Natural killer cell (primary cell): ENCODE data around the gene CADM2. TPM values are rescaled to one million over a fixed set of nuclear protein-coding genes. Genes with fewer than 3 reads are reported as not detected.

Source experiments
- ATAC-seq, 3 donors: fragments of 150-1000 bp in 2 of 3; fragments of 200-7000 bp in 1 of 3; cut with Tn5 transposase; 1 replicate in 1 of 3; 2 replicates in 2 of 3; pipeline ENCODE4 v1.10.0; 2021; ENCODE audit warnings: mild to moderate bottlenecking in 2 of 3, moderate library complexity in 2 of 3
- DNase-seq, 2 donors: peaks; one replicate each; pipeline versions ENCODE4 v3.0.0 to v3.0.0-alpha.2; 2013 to 2021; ENCODE audit warnings: mixed read lengths in 1 of 2
- H3K27ac ChIP-seq: one replicate; pipeline ENCODE4 v1.5.1; 2013; ENCODE audit warnings: mild to moderate bottlenecking, low read length
- H3K27me3 ChIP-seq: one replicate; pipeline ENCODE4 v1.6.1; 2013; ENCODE audit warnings: low read length; ENCODE audit not compliant: control insufficient read depth, insufficient read depth
- H3K36me3 ChIP-seq: one replicate; pipeline ENCODE4 v1.6.1; 2013; ENCODE audit warnings: low read length; ENCODE audit not compliant: control insufficient read depth, insufficient read depth
- H3K4me1 ChIP-seq: one replicate; pipeline ENCODE4 v1.6.1; 2013; ENCODE audit warnings: low read length; ENCODE audit not compliant: control insufficient read depth, insufficient read depth
- H3K4me3 ChIP-seq: one replicate; pipeline ENCODE4 v1.5.1; 2013; ENCODE audit warnings: low read length
- H3K9me3 ChIP-seq: one replicate; pipeline ENCODE4 v1.6.1; 2013; ENCODE audit warnings: low read length; ENCODE audit not compliant: control insufficient read depth, insufficient read depth
- H3K27ac Mint-ChIP-seq, 2 donors: one replicate each; pipeline ENCODE4 v1.8.0; 2022; ENCODE audit warnings: mild to moderate bottlenecking in 2 of 2, mixed read lengths in 2 of 2, moderate library complexity in 1 of 2
- H3K27me3 Mint-ChIP-seq, 2 donors: one replicate each; pipeline ENCODE4 v1.8.0; 2022; ENCODE audit warnings: low read depth in 2 of 2, mixed read lengths in 2 of 2
- H3K36me3 Mint-ChIP-seq: one replicate; pipeline ENCODE4 v1.8.0; 2022; ENCODE audit warnings: mixed read lengths
- H3K4me1 Mint-ChIP-seq, 2 donors: one replicate each; pipeline ENCODE4 v1.8.0; 2022; ENCODE audit warnings: mixed read lengths in 2 of 2
- H3K4me3 Mint-ChIP-seq: one replicate; pipeline ENCODE4 v1.8.0; 2022; ENCODE audit warnings: mild to moderate bottlenecking, moderate library complexity, mixed read lengths
- H3K9me3 Mint-ChIP-seq, 2 donors: one replicate each; pipeline ENCODE4 v1.8.0; 2022; ENCODE audit warnings: mixed read lengths in 2 of 2
- CTCF ChIP-seq: fragments of 200-600 bp; IDR thresholded peaks from one replicate; pipeline ENCODE4 v1.8.0; 2022; ENCODE audit warnings: antibody characterized with exemption
- WGBS: methylation state at CpG from one replicate; pipeline ENCODE4 v1.1.7; 2013; ENCODE audit warnings: missing lambda C conversion rate; ENCODE audit not compliant: insufficient coverage; 5-methylcytosine and 5-hydroxymethylcytosine counted together
- intact Hi-C: fragments of 100-400 bp; cut with micrococcal nuclease; formaldehyde crosslinking; loops from one replicate; pipeline ENCODE4 v1.14.2; 2022
- total RNA-seq, 4 donors: library from RNA; stranded (reverse); fragments of 120-200 nt in 1 of 4; gene quantifications; one replicate each; pipeline versions ENCODE4 v1.2.3 to v1.2.4, GENCODE V29; 2013 to 2022

Gene CADM2
- total RNA-seq, 3 donors from 2014 or later (not counting 1 experiment from before 2014, with no cell fraction given) = 0.07 TPM; not detected in 2

- no peak for ATAC-seq
- Histone ChIP-seq H3K36me3 (no peaks in the 10 kb centered on the region), H3K4me3 (no peak overlapping the region), H3K27ac (no peak overlapping the region), H3K9me3 (no peaks in the 10 kb centered on the region), H3K27me3 (no peaks in the 10 kb centered on the region), H3K4me1 (no peaks in the 10 kb centered on the region)
- Mint-ChIP-seq H3K4me3 (no peak overlapping the region), H3K36me3 (peaks cover 16% of the 10 kb centered on the region), H3K27me3 (no peaks in the 10 kb centered on the region), H3K9me3 (peaks cover 10 to 12% of the 10 kb centered on the region in 2 donors), H3K27ac (no peak overlapping the region), H3K4me1 (no peaks in the 10 kb centered on the region)
- no CpG with 5 or more reads among the region's 1 CpG for WGBS
- TF ChIP-seq CTCF = no peak
- DNase-seq = no peak
- intact Hi-C loops = no loop called here
Measured at GRCh38 chr3:85835857-85836440, 877.2 kb downstream of the CADM2 start.

GRCh38 chr3:85837402-85837801 is 878.6 kb downstream of the CADM2 start:
- no peaks in the 10 kb centered on the region for H3K4me1 ChIP-seq
- no peak for TF ChIP-seq CTCF
- no peaks in the 10 kb centered on the region for H3K27me3 ChIP-seq
- H3K9me3 Mint-ChIP-seq = peaks cover 3% of the 10 kb centered on the region in 2 donors
- ATAC-seq = no peak
- no peaks in the 10 kb centered on the region for H3K4me1 Mint-ChIP-seq
- no peak for DNase-seq
- H3K27ac Mint-ChIP-seq = no peak overlapping the region
- WGBS = 82% methylated on average over 3 of the region's 3 CpGs
- peaks cover 16% of the 10 kb centered on the region for H3K36me3 Mint-ChIP-seq
- H3K27me3 Mint-ChIP-seq = no peaks in the 10 kb centered on the region
- H3K27ac ChIP-seq = no peak overlapping the region
- intact Hi-C loops = no loop called here
- no peaks in the 10 kb centered on the region for H3K36me3 ChIP-seq
- H3K9me3 ChIP-seq = no peaks in the 10 kb centered on the region
- H3K4me3 ChIP-seq = no peak overlapping the region
- no peak overlapping the region for H3K4me3 Mint-ChIP-seq

GRCh38 chr3:85838921-85839320 is 880.1 kb downstream of the CADM2 start:
- peaks cover 3% of the 10 kb centered on the region in 2 donors for H3K9me3 Mint-ChIP-seq
- Histone ChIP-seq H3K27ac (no peak overlapping the region), H3K4me3 (no peak overlapping the region), H3K27me3 (no peaks in the 10 kb centered on the region), H3K4me1 (no peaks in the 10 kb centered on the region), H3K36me3 (no peaks in the 10 kb centered on the region), H3K9me3 (no peaks in the 10 kb centered on the region)
- no peak for DNase-seq
- no peak overlapping the region for H3K4me3 Mint-ChIP-seq
- no peaks in the 10 kb centered on the region for H3K27me3 Mint-ChIP-seq
- ATAC-seq = no peak
- H3K27ac Mint-ChIP-seq = no peak overlapping the region
- no peak for TF ChIP-seq CTCF
- H3K36me3 Mint-ChIP-seq = peaks cover 1% of the 10 kb centered on the region
- no CpG with 5 or more reads among the region's 1 CpG for WGBS
- intact Hi-C loops = no loop called here
- H3K4me1 Mint-ChIP-seq = no peaks in the 10 kb centered on the region

GRCh38 chr3:85842081-85842480 is 883.3 kb downstream of the CADM2 start:
- 79% methylated on average over 3 of the region's 3 CpGs for WGBS
- no peak for ATAC-seq
- Histone ChIP-seq H3K4me1 (no peaks in the 10 kb centered on the region), H3K4me3 (no peak overlapping the region), H3K27me3 (no peaks in the 10 kb centered on the region), H3K36me3 (no peaks in the 10 kb centered on the region), H3K9me3 (peaks cover 4% of the 10 kb centered on the region), H3K27ac (no peak overlapping the region)
- no peak for TF ChIP-seq CTCF
- no peak overlapping the region for H3K27ac Mint-ChIP-seq
- no peak for DNase-seq
- intact Hi-C loops = no loop called here
- no peaks in the 10 kb centered on the region for H3K36me3 Mint-ChIP-seq
- H3K9me3 Mint-ChIP-seq = peaks cover 0 to 3% of the 10 kb centered on the region in 2 donors
- H3K4me3 Mint-ChIP-seq = no peak overlapping the region
- no peaks in the 10 kb centered on the region for H3K27me3 Mint-ChIP-seq
- H3K4me1 Mint-ChIP-seq = no peaks in the 10 kb centered on the region
